ENCODE results near the gene SPARCL1. TPM values are rescaled to one million over a fixed set of nuclear protein-coding genes. Genes with fewer than 3 reads are reported as not detected.

The SPARCL1 gene
- polyA plus RNA-seq, 1 donor (not counting 4 experiments of a cell fraction or from before 2014, with no cell fraction given), result not detected

- Histone ChIP-seq H3K79me2 (ENCODE audit: control insufficient read depth, insufficient read depth, low read length) (peaks cover 38% of the 10 kb centered on the region), H3K4me2 (ENCODE audit: control insufficient read depth, extremely low read depth, insufficient read depth, low read depth, low read length) (no peak overlapping the region), H3K9ac (ENCODE audit: control insufficient read depth, extremely low read depth, insufficient read depth, low read length) (no peak overlapping the region), H3K9me3 (ENCODE audit: control insufficient read depth, low read depth, low read length) (no peaks in the 10 kb centered on the region), H3K9me1 (ENCODE audit: control insufficient read depth, extremely low read depth, insufficient read depth, low read length) (no peaks in the 10 kb centered on the region), H3K36me3 (ENCODE audit: control insufficient read depth in 2 of 2, extremely low read depth in 1 of 2, insufficient read depth in 2 of 2, low read length in 2 of 2) (peaks cover 0 to 5% of the 10 kb centered on the region in 2 experiments), H3K27me3 (ENCODE audit: control insufficient read depth, extremely low read depth, insufficient read depth, low read length) (no peaks in the 10 kb centered on the region), H3K4me3 (ENCODE audit: control insufficient read depth in 2 of 3, extremely low read depth in 1 of 3, insufficient read depth in 2 of 3, low read depth in 1 of 3, low read length in 3 of 3) (no peak overlapping the region), H3K4me1 (ENCODE audit: control insufficient read depth, extremely low read depth, insufficient read depth, low read length) (no peaks in the 10 kb centered on the region), H4K20me1 (ENCODE audit: control insufficient read depth, extremely low read depth, insufficient read depth, low read length) (peaks cover 2% of the 10 kb centered on the region), H2AFZ (ENCODE audit: control insufficient read depth, low read length) (no peak overlapping the region), H3K27ac (ENCODE audit: control insufficient read depth, insufficient read depth, low read length) (no peak overlapping the region)
- DNase-seq (ENCODE audit: low read depth, low spot score) (no peak), FAIRE-seq (peak; percentile 36)
- no peak for TF ChIP-seq CTCF (optimal IDR thresholded peaks at IDR 0.05 in 1 of 3, IDR thresholded peaks at IDR 0.05 in 1 of 3, conservative IDR thresholded peaks at IDR 0.05 in 1 of 3; ENCODE audit: extremely low read depth in 1 of 3, insufficient read depth in 2 of 3, low read length in 3 of 3)
- no peak for TF ChIP-seq EZH2 (IDR thresholded peaks at IDR 0.05; ENCODE audit: low read length)
- dilution Hi-C loops (cut with MboI; ENCODE audit: extremely low pct_ligation_motif_present, low sequenced_read_pairs), result no loop called here
These were observed 95.8 kb downstream of the SPARCL1 start for GRCh38 chr4:87433342-87433741.

- Histone ChIP-seq H4K20me1 (ENCODE audit: control insufficient read depth, extremely low read depth, insufficient read depth, low read length) (peaks cover 2% of the 10 kb centered on the region), H2AFZ (ENCODE audit: control insufficient read depth, low read length) (no peak overlapping the region), H3K4me3 (ENCODE audit: control insufficient read depth in 2 of 3, extremely low read depth in 1 of 3, insufficient read depth in 2 of 3, low read depth in 1 of 3, low read length in 3 of 3) (no peak overlapping the region), H3K9ac (ENCODE audit: control insufficient read depth, extremely low read depth, insufficient read depth, low read length) (no peak overlapping the region), H3K9me3 (ENCODE audit: control insufficient read depth, low read depth, low read length) (no peaks in the 10 kb centered on the region), H3K27ac (ENCODE audit: control insufficient read depth, insufficient read depth, low read length) (no peak overlapping the region), H3K4me1 (ENCODE audit: control insufficient read depth, extremely low read depth, insufficient read depth, low read length) (peaks cover 2% of the 10 kb centered on the region), H3K27me3 (ENCODE audit: control insufficient read depth, extremely low read depth, insufficient read depth, low read length) (no peaks in the 10 kb centered on the region), H3K4me2 (ENCODE audit: control insufficient read depth, extremely low read depth, insufficient read depth, low read depth, low read length) (no peak overlapping the region), H3K9me1 (ENCODE audit: control insufficient read depth, extremely low read depth, insufficient read depth, low read length) (no peaks in the 10 kb centered on the region), H3K79me2 (ENCODE audit: control insufficient read depth, insufficient read depth, low read length) (peaks cover 60% of the 10 kb centered on the region), H3K36me3 (ENCODE audit: control insufficient read depth in 2 of 2, extremely low read depth in 1 of 2, insufficient read depth in 2 of 2, low read length in 2 of 2) (peaks cover 0 to 2% of the 10 kb centered on the region in 2 experiments)
- TF ChIP-seq EZH2 (IDR thresholded peaks at IDR 0.05; ENCODE audit: low read length), result no peak
- DNase-seq (ENCODE audit: low read depth, low spot score), result no peak
- FAIRE-seq, result no peak
- dilution Hi-C loops (cut with MboI; ENCODE audit: extremely low pct_ligation_motif_present, low sequenced_read_pairs), result no loop called here
These were observed 99.1 kb downstream of the SPARCL1 start for GRCh38 chr4:87430038-87430437.

GRCh38 chr4:87428979-87429378 lies 100.2 kb downstream of the SPARCL1 start:
- Histone ChIP-seq H3K9me1 (ENCODE audit: control insufficient read depth, extremely low read depth, insufficient read depth, low read length) (no peaks in the 10 kb centered on the region), H3K79me2 (ENCODE audit: control insufficient read depth, insufficient read depth, low read length) (peaks cover 69% of the 10 kb centered on the region), H3K36me3 (ENCODE audit: control insufficient read depth in 2 of 2, extremely low read depth in 1 of 2, insufficient read depth in 2 of 2, low read length in 2 of 2) (no peaks in the 10 kb centered on the region), H4K20me1 (ENCODE audit: control insufficient read depth, extremely low read depth, insufficient read depth, low read length) (peaks cover 2% of the 10 kb centered on the region), H3K9ac (ENCODE audit: control insufficient read depth, extremely low read depth, insufficient read depth, low read length) (no peak overlapping the region), H2AFZ (ENCODE audit: control insufficient read depth, low read length) (no peak overlapping the region), H3K9me3 (ENCODE audit: control insufficient read depth, low read depth, low read length) (no peaks in the 10 kb centered on the region), H3K27me3 (ENCODE audit: control insufficient read depth, extremely low read depth, insufficient read depth, low read length) (no peaks in the 10 kb centered on the region), H3K4me2 (ENCODE audit: control insufficient read depth, extremely low read depth, insufficient read depth, low read depth, low read length) (no peak overlapping the region), H3K27ac (ENCODE audit: control insufficient read depth, insufficient read depth, low read length) (no peak overlapping the region), H3K4me3 (ENCODE audit: control insufficient read depth in 2 of 3, extremely low read depth in 1 of 3, insufficient read depth in 2 of 3, low read depth in 1 of 3, low read length in 3 of 3) (no peak overlapping the region), H3K4me1 (ENCODE audit: control insufficient read depth, extremely low read depth, insufficient read depth, low read length) (peaks cover 8% of the 10 kb centered on the region)
- dilution Hi-C loops (cut with MboI; ENCODE audit: extremely low pct_ligation_motif_present, low sequenced_read_pairs), result no loop called here
- TF ChIP-seq EZH2 (IDR thresholded peaks at IDR 0.05; ENCODE audit: low read length) (no peak), CTCF (optimal IDR thresholded peaks at IDR 0.05 in 1 of 3, IDR thresholded peaks at IDR 0.05 in 1 of 3, conservative IDR thresholded peaks at IDR 0.05 in 1 of 3; ENCODE audit: extremely low read depth in 1 of 3, insufficient read depth in 2 of 3, low read length in 3 of 3) (no peak)
- FAIRE-seq, result no peak
- no peak for DNase-seq (ENCODE audit: low read depth, low spot score)
